ENCODE results near the gene HPF1.
A peak's percentile ranks its signal among the peaks of the same experiment; 100 is the strongest.
"Not testable (repeated sequence)": the region's sequence is repeated elsewhere in the genome, so short reads cannot be mapped to it uniquely, and the experiment has no call there.

Gene HPF1

DNA sequence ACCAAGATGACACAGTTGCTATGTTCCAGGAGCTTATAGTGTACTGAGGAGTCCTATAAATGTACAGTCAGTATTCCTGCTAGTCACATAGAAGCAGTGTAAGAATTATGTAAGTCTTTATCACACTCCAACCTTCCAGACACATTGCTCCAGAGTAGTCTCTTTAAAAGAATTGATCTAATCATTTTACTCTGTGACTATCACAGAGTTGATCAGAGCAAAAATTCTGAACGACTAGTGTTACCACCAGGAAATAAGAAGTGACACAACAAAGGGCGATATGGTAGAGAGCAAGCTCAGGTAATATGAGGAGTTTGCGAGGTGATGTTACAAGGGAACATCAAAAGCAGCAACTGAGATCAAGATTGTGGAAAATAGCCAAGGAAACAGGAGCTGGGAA is 9.0 kb upstream of the HPF1 start:
- H3K27ac Mint-ChIP-seq: no peak overlapping the region
- H3K4me3 Mint-ChIP-seq: no peak overlapping the region
- no peak for DNase-seq
- no peaks in the 10 kb centered on the region for H3K27me3 Mint-ChIP-seq
- no peak for ATAC-seq
- no peaks in the 10 kb centered on the region for H3K4me1 Mint-ChIP-seq
- no peaks in the 10 kb centered on the region for H3K36me3 Mint-ChIP-seq (ENCODE audit: low read depth)
- no peaks in the 10 kb centered on the region for H3K9me3 Mint-ChIP-seq

DNA sequence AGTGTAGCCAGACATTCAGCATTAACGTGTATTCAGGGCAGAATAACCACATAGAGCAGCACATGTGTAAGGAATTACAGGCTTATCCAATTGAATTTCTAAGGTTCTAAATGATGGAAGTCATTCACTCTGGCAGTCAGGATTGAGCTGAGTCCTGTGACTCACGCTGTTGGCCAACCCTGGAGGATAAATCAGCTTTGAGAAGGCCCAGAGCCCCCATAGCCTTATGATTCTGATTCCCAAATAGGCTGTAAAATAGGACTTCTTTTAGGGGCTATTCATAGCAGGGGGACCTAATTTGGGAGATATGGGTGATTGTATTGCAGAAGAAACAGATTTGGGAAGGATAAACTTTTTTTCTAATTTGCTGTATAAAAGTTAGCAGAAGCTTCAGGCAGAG is 8.1 kb upstream of the HPF1 start:
- Mint-ChIP-seq H3K9me3 (no peaks in the 10 kb centered on the region), H3K4me1 (no peaks in the 10 kb centered on the region), H3K4me3 (no peak overlapping the region), H3K27me3 (no peaks in the 10 kb centered on the region), H3K36me3 (ENCODE audit: low read depth) (no peaks in the 10 kb centered on the region), H3K27ac (no peak overlapping the region)
- DNase-seq (no peak), ATAC-seq (no peak)

DNA sequence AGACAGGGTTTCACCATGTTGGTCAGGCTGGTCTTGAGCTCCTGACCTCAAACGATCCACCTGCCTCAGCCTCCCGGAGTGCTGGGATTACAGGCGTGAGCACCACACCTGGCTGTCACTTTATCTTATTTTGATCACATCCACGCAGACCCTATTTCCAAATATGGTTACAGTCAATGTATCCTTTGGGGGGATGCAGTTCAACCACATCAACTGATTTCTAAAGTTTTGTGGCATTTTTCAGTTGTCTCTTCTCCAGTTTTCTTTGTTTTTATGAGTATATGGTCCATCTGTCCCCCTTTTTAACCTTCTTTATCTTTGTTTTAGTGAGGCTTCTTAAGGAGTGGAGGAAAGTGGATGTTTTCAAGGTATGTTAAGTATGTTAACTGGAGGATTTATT is 4.1 kb upstream of the HPF1 start:
- Mint-ChIP-seq H3K27ac (no peak overlapping the region), H3K27me3 (no peaks in the 10 kb centered on the region), H3K9me3 (no peaks in the 10 kb centered on the region), H3K4me3 (no peak overlapping the region), H3K36me3 (ENCODE audit: low read depth) (no peaks in the 10 kb centered on the region), H3K4me1 (peaks cover 10% of the 10 kb centered on the region)
- no peak for ATAC-seq
- no peak for DNase-seq

DNA sequence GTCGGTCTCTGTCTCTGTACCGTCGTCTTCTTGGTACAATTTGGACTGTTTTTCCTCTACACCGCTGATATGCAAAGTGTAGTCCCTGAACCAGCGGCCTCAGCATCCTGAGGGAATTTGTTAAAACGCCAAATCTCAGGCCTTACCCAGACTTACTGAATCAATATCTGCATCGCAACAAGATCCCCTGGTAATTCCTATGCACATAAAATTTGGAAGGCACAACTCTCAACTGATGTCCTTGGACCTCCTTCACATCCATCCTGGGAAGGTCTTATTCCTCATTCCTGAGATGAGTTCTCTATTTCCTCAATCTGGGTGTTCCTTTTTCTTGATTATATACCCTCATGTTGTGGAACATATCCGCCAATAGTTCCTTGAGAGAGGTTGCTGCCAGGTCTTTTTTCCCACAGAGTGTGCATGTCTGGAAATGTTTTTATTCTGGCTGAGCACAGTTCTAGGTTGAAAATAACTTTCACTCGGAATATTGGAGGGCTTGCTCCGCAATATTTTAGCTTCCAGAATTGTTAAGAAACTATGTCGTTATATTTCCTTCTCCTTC is 738 bp upstream of the HPF1 start:
- peaks cover 3% of the 10 kb centered on the region for H3K36me3 Mint-ChIP-seq (ENCODE audit: low read depth)
- H3K4me1 Mint-ChIP-seq: peaks cover 25% of the 10 kb centered on the region
- no peaks in the 10 kb centered on the region for H3K27me3 Mint-ChIP-seq
- peak overlapping the region; percentile 97 for H3K4me3 Mint-ChIP-seq
- no peaks in the 10 kb centered on the region for H3K9me3 Mint-ChIP-seq
- no peak for DNase-seq
- no peak for ATAC-seq
- H3K27ac Mint-ChIP-seq: peak overlapping the region; percentile 42

DNA sequence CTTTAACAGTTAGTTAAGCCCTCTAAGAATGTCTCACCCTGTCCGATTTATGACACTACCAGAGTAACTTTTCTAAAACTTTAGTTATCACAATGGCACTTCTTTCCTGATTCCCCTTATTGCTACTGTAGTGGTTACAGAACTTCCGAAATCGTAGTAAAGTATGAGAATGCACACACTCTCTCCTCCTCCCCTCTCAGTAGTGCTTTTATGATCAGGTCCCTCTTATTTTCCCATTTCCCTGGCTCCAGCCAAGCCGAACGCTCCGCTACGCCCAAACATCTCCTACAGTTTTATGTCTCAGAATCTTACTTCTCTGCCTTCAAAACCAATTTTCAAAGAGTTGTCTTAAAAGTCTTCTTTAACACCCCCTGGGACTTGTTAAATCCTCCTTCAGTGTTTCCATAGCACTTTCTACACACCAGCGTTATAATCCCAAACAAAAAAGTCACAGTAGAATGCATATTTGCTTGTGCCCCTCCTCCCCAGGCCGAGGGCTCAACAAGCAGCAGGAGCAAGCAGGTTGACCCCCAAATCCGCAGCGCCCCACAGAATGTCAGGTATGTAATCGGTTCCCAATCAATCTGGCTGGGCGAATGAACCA is 671 bp downstream of the HPF1 start:
- no peaks in the 10 kb centered on the region for H3K9me3 Mint-ChIP-seq
- peak overlapping the region; percentile 97 for H3K4me3 Mint-ChIP-seq
- peak overlapping the region; percentile 68 for H3K27ac Mint-ChIP-seq
- H3K27me3 Mint-ChIP-seq: no peaks in the 10 kb centered on the region
- DNase-seq (no peak), ATAC-seq (peak; percentile 15)
- peaks cover 25% of the 10 kb centered on the region for H3K4me1 Mint-ChIP-seq
- H3K36me3 Mint-ChIP-seq (ENCODE audit: low read depth): peaks cover 9% of the 10 kb centered on the region

DNA sequence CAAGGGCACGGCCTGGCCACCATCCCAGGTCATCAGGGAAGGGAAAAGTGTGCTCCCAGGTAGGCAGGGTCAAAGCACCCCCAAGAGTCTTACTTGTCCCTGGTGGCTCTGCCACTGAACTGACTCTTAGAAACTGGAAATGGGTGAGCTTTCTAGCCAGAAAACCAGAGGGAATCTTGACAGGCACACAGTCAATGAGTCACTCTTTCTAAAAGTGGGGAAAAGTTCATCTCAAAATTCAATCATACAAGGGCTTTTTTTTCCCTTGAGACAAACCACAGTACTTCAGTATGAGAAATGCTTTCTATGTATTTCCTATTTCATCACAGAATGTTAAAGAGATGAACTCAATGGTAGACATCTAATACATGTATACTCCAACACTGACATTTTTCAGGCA is 12.5 kb downstream of the HPF1 start:
- Mint-ChIP-seq H3K9me3 (no peaks in the 10 kb centered on the region), H3K4me3 (no peak overlapping the region), H3K27ac (no peak overlapping the region), H3K4me1 (peaks cover 12% of the 10 kb centered on the region), H3K27me3 (no peaks in the 10 kb centered on the region), H3K36me3 (ENCODE audit: low read depth) (peaks cover 20% of the 10 kb centered on the region)
- ATAC-seq (peak; percentile 65), DNase-seq (no peak)

DNA sequence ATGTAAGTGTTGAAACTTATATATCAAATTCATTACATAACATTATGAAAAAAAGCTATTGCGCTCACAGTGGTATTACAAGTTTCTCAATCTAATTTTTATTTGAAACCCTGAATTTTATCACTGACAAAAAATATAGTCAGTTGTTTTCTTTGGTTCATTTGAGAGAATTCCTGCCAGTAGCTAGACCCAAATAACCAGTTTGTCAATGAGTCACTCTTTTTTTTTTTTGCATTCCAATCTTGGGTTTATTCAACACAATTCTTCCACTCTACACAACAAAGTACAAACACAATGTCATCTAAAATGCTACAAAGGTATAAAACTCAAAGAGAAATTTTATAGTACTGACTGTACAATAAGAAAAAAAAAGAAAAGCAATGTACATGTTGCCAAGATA is 13.1 kb downstream of the HPF1 start:
- no peak for DNase-seq
- H3K36me3 Mint-ChIP-seq (ENCODE audit: low read depth): peaks cover 16% of the 10 kb centered on the region
- H3K4me1 Mint-ChIP-seq: peaks cover 12% of the 10 kb centered on the region
- ATAC-seq: no peak
- no peaks in the 10 kb centered on the region for H3K27me3 Mint-ChIP-seq
- H3K27ac Mint-ChIP-seq: no peak overlapping the region
- H3K4me3 Mint-ChIP-seq: no peak overlapping the region
- H3K9me3 Mint-ChIP-seq: no peaks in the 10 kb centered on the region

DNA sequence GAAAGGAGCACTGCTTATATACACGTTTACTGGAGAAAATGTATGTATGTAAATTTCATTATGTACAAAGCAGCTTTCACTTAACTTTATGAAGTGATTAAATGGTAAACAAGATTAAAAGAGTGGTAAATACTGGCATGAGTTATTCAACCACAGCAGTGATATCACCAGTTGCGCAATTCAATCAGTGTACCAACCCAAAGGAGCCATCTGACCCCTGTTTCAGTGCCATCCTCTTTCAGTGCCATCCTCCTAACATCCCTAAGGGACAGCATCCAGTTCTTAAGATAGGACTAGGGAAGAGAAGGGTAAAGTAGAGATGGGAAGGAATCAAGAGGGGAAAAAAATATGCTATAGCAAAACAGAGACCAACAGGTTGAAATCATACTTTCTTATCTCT is 16.2 kb downstream of the HPF1 start:
- H3K27ac Mint-ChIP-seq: no peak overlapping the region
- no peaks in the 10 kb centered on the region for H3K9me3 Mint-ChIP-seq
- H3K27me3 Mint-ChIP-seq: no peaks in the 10 kb centered on the region
- DNase-seq (no peak), ATAC-seq (no peak)
- H3K4me1 Mint-ChIP-seq: peaks cover 12% of the 10 kb centered on the region
- peaks cover 27% of the 10 kb centered on the region for H3K36me3 Mint-ChIP-seq (ENCODE audit: low read depth)
- no peak overlapping the region for H3K4me3 Mint-ChIP-seq

DNA sequence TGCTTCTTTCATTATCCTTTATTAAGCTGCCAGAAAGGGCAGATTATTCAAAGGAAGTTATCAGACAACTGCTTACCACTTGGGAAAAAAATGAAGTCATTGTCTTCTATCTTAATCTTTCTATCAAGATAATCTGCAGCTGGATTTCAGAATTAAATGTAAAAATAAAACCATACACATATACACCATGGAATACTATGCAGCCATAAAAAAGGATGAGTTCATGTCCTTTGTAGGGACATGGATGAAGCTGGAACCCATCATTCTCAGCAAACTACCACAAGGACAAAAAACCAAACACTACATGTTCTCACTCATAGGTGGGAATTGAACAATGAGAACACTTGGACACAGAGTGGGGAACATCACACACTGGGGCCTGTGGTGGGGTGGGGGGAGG is 19.1 kb downstream of the HPF1 start:
- H3K4me3 Mint-ChIP-seq, H3K27ac Mint-ChIP-seq, DNase-seq, H3K27me3 Mint-ChIP-seq, H3K4me1 Mint-ChIP-seq, ATAC-seq, H3K9me3 Mint-ChIP-seq: not testable (repeated sequence)
- H3K36me3 Mint-ChIP-seq (ENCODE audit: low read depth): peaks cover 35% of the 10 kb centered on the region

DNA sequence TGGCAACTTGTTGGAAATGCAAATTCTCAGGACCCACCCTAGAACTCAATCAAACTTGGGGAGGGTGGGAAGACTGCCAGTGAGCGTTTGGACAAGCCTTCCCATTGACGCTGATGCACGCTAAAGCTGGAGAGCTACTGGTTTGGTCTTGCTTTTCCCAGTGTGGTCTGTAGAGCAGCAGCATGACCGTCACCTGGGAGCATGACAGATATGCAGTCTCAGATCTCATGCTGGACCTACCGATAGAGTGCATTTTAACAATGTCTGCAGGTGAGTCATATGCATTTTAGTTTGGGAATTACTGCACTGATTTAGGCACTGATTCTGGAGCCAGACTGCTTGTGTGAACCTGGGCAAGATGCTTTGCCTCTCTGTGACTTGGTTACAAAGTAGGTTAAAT is 27.2 kb downstream of the HPF1 start:
- H3K36me3 Mint-ChIP-seq (ENCODE audit: low read depth): peaks cover 30% of the 10 kb centered on the region
- H3K27me3 Mint-ChIP-seq: no peaks in the 10 kb centered on the region
- no peaks in the 10 kb centered on the region for H3K9me3 Mint-ChIP-seq
- ATAC-seq (no peak), DNase-seq (no peak)
- no peak overlapping the region for H3K27ac Mint-ChIP-seq
- H3K4me3 Mint-ChIP-seq: no peak overlapping the region
- no peaks in the 10 kb centered on the region for H3K4me1 Mint-ChIP-seq

DNA sequence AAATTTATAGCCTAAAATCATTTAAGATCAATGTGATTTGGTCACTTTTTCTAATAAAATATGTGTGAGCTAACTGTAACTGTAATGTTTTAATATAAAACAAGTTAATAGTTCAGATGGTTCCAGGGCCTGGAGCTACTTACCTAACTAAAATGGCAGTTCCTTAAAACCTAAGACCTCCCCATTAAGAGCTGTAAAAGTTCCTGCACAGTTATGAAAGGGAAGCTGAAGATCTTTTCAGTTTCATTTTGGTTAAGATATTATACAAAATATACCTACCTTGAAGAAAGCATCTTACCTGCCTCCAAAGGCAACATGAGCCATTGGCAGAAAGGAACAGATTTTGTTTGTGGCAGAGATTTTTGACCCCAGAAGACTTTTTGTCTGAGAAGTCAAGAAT is 30.1 kb downstream of the HPF1 start:
- Mint-ChIP-seq H3K27me3 (no peaks in the 10 kb centered on the region), H3K9me3 (no peaks in the 10 kb centered on the region), H3K4me3 (no peak overlapping the region), H3K27ac (no peak overlapping the region), H3K4me1 (no peaks in the 10 kb centered on the region), H3K36me3 (ENCODE audit: low read depth) (peaks cover 21% of the 10 kb centered on the region)
- ATAC-seq (no peak), DNase-seq (no peak)

DNA sequence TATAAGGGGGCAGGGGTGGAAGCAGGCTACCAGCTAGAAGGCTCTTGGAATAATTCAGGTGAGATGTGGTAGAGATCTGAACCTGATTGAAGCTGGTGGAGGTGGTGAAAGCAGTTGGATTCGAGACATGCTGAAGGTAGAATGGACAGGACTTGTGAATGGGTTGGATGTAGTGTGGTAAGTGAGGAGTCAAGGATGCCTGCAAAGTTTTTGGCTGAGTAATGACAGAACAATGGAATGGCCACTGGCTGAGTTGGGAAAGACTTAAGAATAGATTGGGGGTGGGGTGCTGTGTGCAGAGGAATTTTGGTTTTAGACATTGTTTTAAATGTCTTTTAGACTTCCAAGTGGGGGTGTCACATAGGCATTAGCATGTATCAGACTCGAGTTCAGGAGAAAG is 33.5 kb downstream of the HPF1 start:
- DNase-seq (no peak), ATAC-seq (no peak)
- Mint-ChIP-seq H3K9me3 (no peaks in the 10 kb centered on the region), H3K27ac (no peak overlapping the region), H3K4me3 (no peak overlapping the region), H3K36me3 (ENCODE audit: low read depth) (peaks cover 13% of the 10 kb centered on the region), H3K27me3 (no peaks in the 10 kb centered on the region), H3K4me1 (no peaks in the 10 kb centered on the region)

DNA sequence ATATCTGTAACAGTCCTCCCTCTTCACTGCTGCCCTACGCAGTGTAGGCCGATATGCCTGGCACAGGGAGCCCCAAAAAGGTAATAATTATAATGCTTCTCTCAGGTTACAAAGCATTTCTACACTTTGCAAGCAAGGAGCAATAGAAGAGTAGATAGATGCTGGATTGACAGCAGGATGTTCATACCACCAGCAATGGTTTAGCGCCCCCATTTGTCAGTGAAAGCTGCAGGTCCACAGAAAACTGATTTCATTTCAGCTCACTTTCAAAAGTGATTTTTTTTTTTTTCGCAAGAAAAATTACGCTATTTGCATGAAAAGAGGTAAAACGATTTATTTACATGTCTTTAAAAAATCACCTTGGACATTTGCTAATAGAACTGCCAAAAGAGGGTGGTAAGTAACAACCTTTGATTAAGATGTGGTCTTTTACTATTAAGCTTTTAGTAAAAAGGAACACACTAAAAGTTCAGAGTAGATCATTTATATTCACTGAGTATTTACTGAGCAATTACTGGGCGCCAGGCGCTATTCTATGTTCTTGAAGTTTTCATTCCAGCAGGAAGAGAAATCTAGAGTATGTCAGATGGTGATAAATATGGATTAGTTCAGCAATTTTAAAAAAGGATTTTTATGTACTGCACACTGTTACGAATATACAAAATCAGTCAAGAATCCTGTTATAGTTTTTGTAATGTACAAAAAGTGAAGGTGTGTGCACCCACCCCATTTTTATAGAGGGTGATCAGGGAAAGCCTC is 34.4 kb downstream of the HPF1 start:
- Mint-ChIP-seq H3K36me3 (ENCODE audit: low read depth) (peaks cover 9% of the 10 kb centered on the region), H3K4me3 (no peak overlapping the region), H3K27ac (no peak overlapping the region), H3K4me1 (no peaks in the 10 kb centered on the region), H3K9me3 (no peaks in the 10 kb centered on the region), H3K27me3 (no peaks in the 10 kb centered on the region)
- DNase-seq: no peak
- no peak for ATAC-seq

DNA sequence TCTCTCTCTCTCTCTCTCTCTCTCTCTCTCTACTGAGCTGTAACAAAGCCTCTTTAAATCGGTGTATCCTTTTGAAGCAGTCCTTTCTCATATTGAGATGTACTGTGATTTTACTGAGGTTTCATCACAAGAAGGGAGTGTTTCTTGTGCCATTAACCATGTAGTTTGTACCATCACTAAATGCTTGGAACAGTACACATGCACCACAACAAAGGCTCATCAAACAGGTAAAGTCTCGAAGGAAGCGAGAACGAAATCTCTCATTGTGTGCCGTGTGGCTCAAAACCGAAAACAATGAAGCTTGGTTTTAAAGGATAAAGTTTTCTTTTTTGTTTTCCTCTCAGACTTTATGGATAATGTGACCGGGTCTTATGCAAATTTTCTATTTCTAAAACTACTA is 37.2 kb downstream of the HPF1 start:
- no peak for DNase-seq
- Mint-ChIP-seq H3K4me1 (no peaks in the 10 kb centered on the region), H3K27ac (no peak overlapping the region), H3K4me3 (no peak overlapping the region), H3K36me3 (ENCODE audit: low read depth) (peaks cover 10% of the 10 kb centered on the region), H3K27me3 (no peaks in the 10 kb centered on the region), H3K9me3 (no peaks in the 10 kb centered on the region)
- no peak for ATAC-seq

DNA sequence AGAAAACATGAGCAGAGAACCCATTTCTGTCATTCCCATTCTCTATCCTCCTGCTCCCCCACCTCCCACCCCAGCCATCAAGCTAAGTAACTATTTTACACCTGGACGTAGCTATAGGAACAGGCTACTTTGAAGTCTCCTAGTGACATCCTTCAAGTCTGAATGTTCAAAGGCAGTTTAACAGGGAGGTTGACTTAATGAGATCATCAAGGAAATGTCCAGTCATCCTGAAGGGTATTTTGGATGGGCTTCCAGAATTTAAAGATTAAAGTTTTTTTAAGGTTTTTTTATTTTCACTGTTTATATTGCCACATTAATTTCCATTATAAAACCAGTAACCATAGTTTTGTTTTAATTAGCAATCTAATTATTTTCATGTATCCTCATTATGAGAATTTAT is 41.1 kb downstream of the HPF1 start:
- Mint-ChIP-seq H3K4me1 (no peaks in the 10 kb centered on the region), H3K4me3 (no peak overlapping the region), H3K27me3 (no peaks in the 10 kb centered on the region), H3K27ac (no peak overlapping the region), H3K9me3 (no peaks in the 10 kb centered on the region), H3K36me3 (ENCODE audit: low read depth) (peaks cover 18% of the 10 kb centered on the region)
- no peak for DNase-seq
- no peak for ATAC-seq
